Endodermal cell (in vitro differentiated cells): Measurements from ENCODE around the gene BCL2L11. TPM values are rescaled to one million over a fixed set of nuclear protein-coding genes. Genes with fewer than 3 reads are reported as not detected.

Experiments
- DNase-seq: peaks from one replicate; pipeline ENCODE4 v3.0.0-alpha.2; 2017
- H3K27ac ChIP-seq: 2 replicates; pipeline ENCODE4 v1.5.1; 2013; ENCODE audit warnings: mild to moderate bottlenecking, low read depth, low read length, moderate library complexity
- H3K27me3 ChIP-seq: 2 replicates; pipeline ENCODE4 v1.6.1; 2013; ENCODE audit warnings: mild to moderate bottlenecking, low read length, moderate library complexity; ENCODE audit not compliant: insufficient read depth, control insufficient read depth, poor library complexity, severe bottlenecking
- H3K36me3 ChIP-seq: 2 replicates; pipeline ENCODE4 v1.7.0; 2013; ENCODE audit warnings: mild to moderate bottlenecking, low read length, moderate library complexity; ENCODE audit not compliant: control insufficient read depth, insufficient read depth
- H3K4me1 ChIP-seq: one replicate; pipeline ENCODE4 v1.7.0; 2013; ENCODE audit warnings: low read length; ENCODE audit not compliant: control insufficient read depth, insufficient read depth
- H3K4me3 ChIP-seq: 2 replicates; pipeline ENCODE4 v1.5.1; 2013; ENCODE audit warnings: mild to moderate bottlenecking, low read length, moderate library complexity
- H3K9ac ChIP-seq: 2 replicates; pipeline ENCODE4 v1.6.1; 2013; ENCODE audit warnings: mild to moderate bottlenecking, low read length, moderate library complexity; ENCODE audit not compliant: poor library complexity, severe bottlenecking; ENCODE audit errors: extremely low read depth
- H3K9me3 ChIP-seq: 2 replicates; pipeline ENCODE4 v1.6.1; 2013; ENCODE audit warnings: mild to moderate bottlenecking, low read length, moderate library complexity; ENCODE audit not compliant: control insufficient read depth
- H3K27ac Mint-ChIP-seq: 2 replicates; pipeline ENCODE4 v1.8.0; 2020; ENCODE audit warnings: mixed read lengths
- H3K27me3 Mint-ChIP-seq: 2 replicates; pipeline ENCODE4 v1.8.0; 2021; ENCODE audit warnings: mild to moderate bottlenecking, mixed read lengths; ENCODE audit not compliant: insufficient read depth
- H3K36me3 Mint-ChIP-seq: 2 replicates; pipeline ENCODE4 v1.8.0; 2020; ENCODE audit warnings: low read depth, mixed read lengths
- H3K4me1 Mint-ChIP-seq: 2 replicates; pipeline ENCODE4 v1.8.0; 2020; ENCODE audit warnings: mixed read lengths
- H3K4me3 Mint-ChIP-seq: 2 replicates; pipeline ENCODE4 v1.8.0; 2020; ENCODE audit warnings: mild to moderate bottlenecking, moderate library complexity, mixed read lengths
- H3K9me3 Mint-ChIP-seq: 2 replicates; pipeline ENCODE4 v1.8.0; 2020; ENCODE audit warnings: mild to moderate bottlenecking, mixed read lengths
- CTCF ChIP-seq: fragments of 200-600 bp; sonication (generic); conservative IDR thresholded peaks from 2 replicates; pipeline ENCODE4 v1.5.0; 2021; ENCODE audit warnings: antibody characterized with exemption, mild to moderate bottlenecking
- WGBS, 2 experiments: methylation state at CpG; one replicate each; pipeline versions ENCODE4 v1.1.5 to v1.1.7; 2013; ENCODE audit warnings: missing lambda C conversion rate in 2 of 2, mixed read lengths in 1 of 2; ENCODE audit not compliant: insufficient coverage in 1 of 2, insufficient read length in 1 of 2; 5-methylcytosine and 5-hydroxymethylcytosine counted together
- total RNA-seq, 2 donors: library from RNA; stranded (reverse); fragmentation: NEBNext Ultra II Directional in 1 of 2; extraction: Animal tissue kit (Norgen Biotek cat#: 25700) in 1 of 2; gene quantifications; 2 replicates in 1 of 2; 3 replicates in 1 of 2; pipeline ENCODE4 v1.2.1, GENCODE V29; 2021

The BCL2L11 gene
- total RNA-seq, 2 donors from 2014 or later: 16.7 to 21.0 TPM

DNA sequence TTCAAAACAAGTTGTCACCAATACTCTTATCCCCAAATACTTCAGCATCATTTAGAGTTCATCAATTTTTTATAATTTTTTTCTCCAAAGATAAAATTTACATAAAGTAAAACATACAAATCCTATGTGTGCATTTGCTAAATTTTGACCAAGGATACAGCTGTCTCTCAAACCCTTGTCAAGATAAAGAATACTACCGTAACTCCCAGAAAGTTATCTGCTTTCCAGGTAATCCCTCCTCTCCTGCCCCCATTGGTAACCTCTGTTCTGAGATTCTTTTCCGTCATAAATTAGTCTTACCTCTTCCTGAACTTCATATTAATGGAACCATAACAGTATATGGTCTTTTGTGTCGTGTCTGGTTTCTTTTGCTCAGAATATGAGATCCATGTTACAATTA, 49.2 kb downstream of the BCL2L11 start:
- no peaks in the 10 kb centered on the region for H3K9me3 ChIP-seq
- peaks cover 16% of the 10 kb centered on the region for H3K36me3 ChIP-seq
- no peak for TF ChIP-seq CTCF
- Mint-ChIP-seq H3K9me3 (no peaks in the 10 kb centered on the region), H3K4me3 (no peak overlapping the region), H3K4me1 (peaks cover 37% of the 10 kb centered on the region), H3K36me3 (peaks cover 13% of the 10 kb centered on the region), H3K27me3 (peaks cover 2% of the 10 kb centered on the region), H3K27ac (no peak overlapping the region)
- no peaks in the 10 kb centered on the region for H3K27me3 ChIP-seq
- no peak for DNase-seq
- H3K9ac ChIP-seq: no peak overlapping the region
- WGBS, 2 experiments: 89 to 100% methylated on average over 1 to 2 of the region's 3 CpGs
- no peak overlapping the region for H3K27ac ChIP-seq
- H3K4me3 ChIP-seq: no peak overlapping the region
- H3K4me1 ChIP-seq: peaks cover 8% of the 10 kb centered on the region

DNA sequence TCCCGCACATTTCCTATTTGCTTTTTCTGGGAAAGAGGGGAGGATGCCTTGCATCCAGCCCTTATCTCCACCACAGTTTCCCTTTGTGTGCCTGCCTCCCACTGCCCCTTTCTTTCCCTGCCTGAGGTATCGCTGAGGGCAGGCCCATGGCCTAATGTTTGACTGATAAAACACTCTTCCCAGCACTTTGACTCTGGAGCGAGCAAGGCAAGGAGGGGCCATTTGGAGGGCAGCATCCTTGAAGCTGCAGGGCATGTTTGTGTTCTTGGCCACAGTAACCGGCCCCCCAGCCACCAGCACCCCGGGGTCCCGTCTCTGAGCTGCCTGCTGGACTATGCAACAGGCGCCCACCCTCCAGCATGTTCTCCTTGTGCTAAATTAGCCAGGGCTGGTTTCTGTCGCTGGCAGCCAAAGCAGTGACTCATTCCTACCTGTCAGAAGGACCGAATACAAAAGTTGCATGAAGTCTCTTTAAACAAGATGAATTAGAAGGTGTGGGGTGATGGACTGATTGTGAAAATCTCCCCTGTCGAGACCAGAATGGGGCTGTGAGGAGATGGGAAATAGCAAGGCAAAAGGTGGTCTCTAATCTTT, 50.7 kb downstream of the BCL2L11 start:
- Histone ChIP-seq H3K27me3 (no peaks in the 10 kb centered on the region), H3K27ac (no peak overlapping the region), H3K4me3 (no peak overlapping the region), H3K4me1 (peaks cover 8% of the 10 kb centered on the region), H3K36me3 (peaks cover 4% of the 10 kb centered on the region), H3K9ac (no peak overlapping the region), H3K9me3 (no peaks in the 10 kb centered on the region)
- 71 to 77% methylated on average over 6 to 10 of the region's 10 CpGs for WGBS, 2 experiments
- Mint-ChIP-seq H3K36me3 (peaks cover 6% of the 10 kb centered on the region), H3K4me1 (peaks cover 30% of the 10 kb centered on the region), H3K27me3 (peaks cover 2% of the 10 kb centered on the region), H3K27ac (no peak overlapping the region), H3K9me3 (no peaks in the 10 kb centered on the region), H3K4me3 (no peak overlapping the region)
- peak; percentile 53 for DNase-seq
- no peak for TF ChIP-seq CTCF

GRCh38 chr2:111172666-111173065, 52.0 kb downstream of the BCL2L11 start:
- H3K36me3 Mint-ChIP-seq: peaks cover 2% of the 10 kb centered on the region
- no peaks in the 10 kb centered on the region for H3K27me3 ChIP-seq
- H3K4me3 ChIP-seq: no peak overlapping the region
- peaks cover 3% of the 10 kb centered on the region for H3K27me3 Mint-ChIP-seq
- TF ChIP-seq CTCF: no peak
- WGBS, 2 experiments: 95% methylated on average over 5 of the region's 5 CpGs; no CpG with 5 or more reads in 1 of the 2 experiments
- no peak for DNase-seq
- H3K9me3 ChIP-seq: no peaks in the 10 kb centered on the region
- H3K4me1 Mint-ChIP-seq: peaks cover 23% of the 10 kb centered on the region
- H3K4me1 ChIP-seq: peaks cover 2% of the 10 kb centered on the region
- no peak overlapping the region for H3K27ac Mint-ChIP-seq
- H3K9me3 Mint-ChIP-seq: no peaks in the 10 kb centered on the region
- no peak overlapping the region for H3K27ac ChIP-seq
- H3K36me3 ChIP-seq: no peaks in the 10 kb centered on the region
- no peak overlapping the region for H3K4me3 Mint-ChIP-seq
- no peak overlapping the region for H3K9ac ChIP-seq
